Measurements from ENCODE around the gene TUBB4B.
A peak's percentile ranks its signal among the peaks of the same experiment; 100 is the strongest.
"Not testable (repeated sequence)": the region's sequence is repeated elsewhere in the genome, so short reads cannot be mapped to it uniquely, and the experiment has no call there.

The TUBB4B gene

DNA sequence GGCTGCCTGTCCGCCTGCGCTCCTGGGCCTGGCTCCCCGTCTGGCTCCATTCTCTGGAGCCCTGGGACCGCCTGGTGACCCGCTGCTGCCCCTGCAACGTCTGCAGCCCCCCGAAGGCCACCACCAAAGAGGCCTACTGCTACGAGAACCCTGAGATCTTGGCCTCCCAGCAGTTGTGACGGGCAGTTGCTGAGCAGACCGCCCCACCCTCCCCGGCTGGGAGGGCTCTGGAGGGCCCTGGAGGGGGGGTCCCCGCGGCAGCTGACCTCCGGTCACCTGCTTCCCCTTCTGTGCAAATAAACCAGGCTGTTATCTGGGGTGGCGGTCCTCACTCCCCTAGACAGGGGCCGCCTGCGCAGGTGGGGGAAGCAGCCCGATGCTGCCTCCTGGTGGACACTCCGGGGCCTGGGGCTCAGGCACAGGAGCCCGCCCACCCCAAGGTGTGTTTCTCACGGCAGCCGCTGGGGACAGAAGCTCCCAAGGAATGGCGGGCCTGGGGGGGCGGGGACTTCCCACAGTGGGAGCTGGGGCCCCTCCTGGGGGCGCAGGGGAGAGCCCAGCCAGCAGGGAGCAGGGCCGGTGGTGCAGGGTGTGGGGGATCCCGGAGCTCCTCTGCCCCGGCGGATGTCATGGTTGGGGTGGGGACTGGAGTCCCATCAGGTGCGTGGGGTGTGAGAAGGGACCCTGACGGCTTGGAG is 4.7 kb upstream of the TUBB4B start:
- in situ Hi-C loops (cut with MboI; ENCODE audit: low sequenced_read_pairs, unreplicated experiment), result no loop called here
- TF ChIP-seq, protein P1, sequence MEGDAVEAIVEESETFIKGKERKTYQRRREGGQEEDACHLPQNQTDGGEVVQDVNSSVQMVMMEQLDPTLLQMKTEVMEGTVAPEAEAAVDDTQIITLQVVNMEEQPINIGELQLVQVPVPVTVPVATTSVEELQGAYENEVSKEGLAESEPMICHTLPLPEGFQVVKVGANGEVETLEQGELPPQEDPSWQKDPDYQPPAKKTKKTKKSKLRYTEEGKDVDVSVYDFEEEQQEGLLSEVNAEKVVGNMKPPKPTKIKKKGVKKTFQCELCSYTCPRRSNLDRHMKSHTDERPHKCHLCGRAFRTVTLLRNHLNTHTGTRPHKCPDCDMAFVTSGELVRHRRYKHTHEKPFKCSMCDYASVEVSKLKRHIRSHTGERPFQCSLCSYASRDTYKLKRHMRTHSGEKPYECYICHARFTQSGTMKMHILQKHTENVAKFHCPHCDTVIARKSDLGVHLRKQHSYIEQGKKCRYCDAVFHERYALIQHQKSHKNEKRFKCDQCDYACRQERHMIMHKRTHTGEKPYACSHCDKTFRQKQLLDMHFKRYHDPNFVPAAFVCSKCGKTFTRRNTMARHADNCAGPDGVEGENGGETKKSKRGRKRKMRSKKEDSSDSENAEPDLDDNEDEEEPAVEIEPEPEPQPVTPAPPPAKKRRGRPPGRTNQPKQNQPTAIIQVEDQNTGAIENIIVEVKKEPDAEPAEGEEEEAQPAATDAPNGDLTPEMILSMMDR (IDR thresholded peaks at IDR 0.05; ENCODE audit: borderline replicate concordance, control extremely low read depth, extremely low read depth, insufficient read depth, missing control alignments), result peak; percentile 100
- peak; percentile 97 for DNase-seq (ENCODE audit: low spot score)

DNA sequence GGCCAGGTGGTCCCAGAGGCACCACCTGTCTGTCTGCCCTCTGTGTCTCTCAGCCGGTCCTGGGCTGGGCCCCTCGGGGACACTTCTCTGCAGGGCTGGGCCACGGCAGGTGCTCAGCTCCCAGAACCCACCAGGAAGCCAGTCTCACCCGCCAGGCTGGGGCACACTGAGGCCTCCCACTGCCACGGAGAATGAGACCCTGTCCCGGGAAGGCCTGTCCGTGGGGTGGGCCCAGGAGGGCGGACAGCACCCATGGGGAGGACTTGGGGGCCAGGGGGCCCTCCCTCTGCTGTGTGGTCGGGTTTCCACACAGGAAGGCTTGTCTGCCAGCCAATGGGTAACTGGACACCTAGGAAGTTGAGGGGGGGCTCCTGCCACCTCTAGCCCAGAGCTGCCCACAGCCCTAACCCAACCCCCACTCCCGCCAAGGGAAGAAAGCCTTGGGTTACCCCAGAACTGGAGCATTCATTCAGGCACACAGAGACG is 4.1 kb upstream of the TUBB4B start:
- in situ Hi-C loops (cut with MboI; ENCODE audit: low sequenced_read_pairs, unreplicated experiment), result no loop called here
- DNase-seq (ENCODE audit: low spot score), result no peak
- TF ChIP-seq, protein P1 (IDR thresholded peaks at IDR 0.05; ENCODE audit: borderline replicate concordance, control extremely low read depth, extremely low read depth, insufficient read depth, missing control alignments), result no peak

- TF ChIP-seq, protein P1 (IDR thresholded peaks at IDR 0.05; ENCODE audit: borderline replicate concordance, control extremely low read depth, extremely low read depth, insufficient read depth, missing control alignments), result no peak
- in situ Hi-C loops (cut with MboI; ENCODE audit: low sequenced_read_pairs, unreplicated experiment), result no loop called here
- no peak for DNase-seq (ENCODE audit: low spot score)
Measured at GRCh38 chr9:137237759-137238726, 3.0 kb upstream of the TUBB4B start.

DNA sequence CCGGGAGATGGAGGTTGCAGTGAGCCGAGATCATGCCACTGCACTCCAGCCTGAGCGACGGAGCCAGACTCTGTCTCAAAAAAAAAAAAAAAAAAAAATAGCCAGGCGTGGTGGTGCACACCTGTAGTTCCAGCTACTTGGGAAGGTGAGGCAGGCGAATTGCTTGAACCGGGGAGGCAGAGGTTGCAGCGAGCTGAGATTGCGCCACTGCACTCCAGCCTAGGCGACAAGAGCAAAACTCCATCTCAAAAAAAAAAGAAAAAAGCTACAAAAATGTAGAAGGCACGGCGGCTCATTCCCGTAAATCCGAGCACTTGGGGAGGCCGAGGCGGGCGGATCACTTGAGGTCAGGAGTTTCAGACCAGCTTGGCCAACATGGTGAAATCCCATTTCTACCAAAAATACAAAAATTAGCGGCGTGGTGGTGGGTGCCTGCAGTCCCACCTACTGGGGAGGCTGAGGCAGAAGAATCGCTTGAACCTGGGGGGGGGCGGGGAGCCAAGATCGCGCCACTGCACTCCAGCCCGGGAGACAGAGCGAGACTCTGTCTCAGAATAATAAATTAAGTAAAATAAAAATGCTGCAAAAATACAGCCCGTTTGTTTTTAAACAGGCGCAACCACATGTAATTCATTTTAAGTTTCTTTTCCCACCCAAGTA is 1.4 kb upstream of the TUBB4B start:
- in situ Hi-C loops (cut with MboI; ENCODE audit: low sequenced_read_pairs, unreplicated experiment); DNase-seq (ENCODE audit: low spot score): not testable (repeated sequence)

- in situ Hi-C loops (cut with MboI; ENCODE audit: low sequenced_read_pairs, unreplicated experiment), result no loop called here
- peak; percentile 75 for DNase-seq (ENCODE audit: low spot score)
- TF ChIP-seq, protein P1 (IDR thresholded peaks at IDR 0.05; ENCODE audit: borderline replicate concordance, control extremely low read depth, extremely low read depth, insufficient read depth, missing control alignments), result no peak
Measured at GRCh38 chr9:137240318-137240840, 708 bp upstream of the TUBB4B start.

- peak; percentile 78 for DNase-seq (ENCODE audit: low spot score)
- in situ Hi-C loops (cut with MboI; ENCODE audit: low sequenced_read_pairs, unreplicated experiment), result no loop called here
- TF ChIP-seq, protein P1 (IDR thresholded peaks at IDR 0.05; ENCODE audit: borderline replicate concordance, control extremely low read depth, extremely low read depth, insufficient read depth, missing control alignments), result no peak
Measured at GRCh38 chr9:137241490-137242268, 592 bp downstream of the TUBB4B start.
